Ascending aorta (tissue), 2 donors: ENCODE results near the gene SMTN. TPM values are rescaled to one million over a fixed set of nuclear protein-coding genes. Genes with fewer than 3 reads are reported as not detected.

Experiments used
- DNase-seq, 2 donors: peaks; one replicate each; pipeline ENCODE4 v3.0.0-alpha.2; 2019; ENCODE audit warnings: low spot score in 2 of 2
- H3K27ac ChIP-seq, 2 donors: fragments of 200-600 bp; sonication (generic); one replicate each; pipeline ENCODE4 v1.5.1; 2016 to 2017; ENCODE audit warnings: mild to moderate bottlenecking in 1 of 2
- H3K27me3 ChIP-seq: fragments of 200-600 bp; sonication (generic); one replicate; pipeline ENCODE4 v1.5.1; 2017
- H3K36me3 ChIP-seq, 2 donors: fragments of 200-600 bp; sonication (generic); one replicate each; pipeline ENCODE4 v1.5.1; 2016
- H3K4me1 ChIP-seq, 2 donors: fragments of 200-600 bp; sonication (generic); one replicate each; pipeline ENCODE4 v1.5.1; 2016 to 2017; ENCODE audit warnings: mild to moderate bottlenecking in 1 of 2
- H3K4me3 ChIP-seq, 2 donors: fragments of 200-600 bp; sonication (generic); one replicate each; pipeline ENCODE4 v1.5.1; 2016 to 2017; ENCODE audit warnings: mild to moderate bottlenecking in 1 of 2
- H3K9me3 ChIP-seq, 2 donors: fragments of 200-600 bp; sonication (generic); one replicate each; pipeline ENCODE4 v1.5.1; 2016
- CTCF ChIP-seq, 3 experiments: fragments of 200-600 bp in 2 of 3; fragments of 450-650 bp in 1 of 3; sonication (generic) in 2 of 3; IDR thresholded peaks; one replicate each; pipeline ENCODE4 v1.5.1; 2016 to 2019; ENCODE audit warnings: antibody characterized with exemption in 3 of 3, mild to moderate bottlenecking in 1 of 3, moderate library complexity in 1 of 3
- intact Hi-C: fragments of 100-400 bp; cut with DNase I; formaldehyde crosslinking; loops from one replicate; pipeline ENCODE4 v1.15.1; 2023
- total RNA-seq: library from RNA; depleted of rRNA; stranded (reverse); fragments of >200 nt; gene quantifications from one replicate; pipeline ENCODE4 v1.1.0, GENCODE V29; 2016

The SMTN gene
- total RNA-seq, 1 donor from 2014 or later: 671 TPM

DNA sequence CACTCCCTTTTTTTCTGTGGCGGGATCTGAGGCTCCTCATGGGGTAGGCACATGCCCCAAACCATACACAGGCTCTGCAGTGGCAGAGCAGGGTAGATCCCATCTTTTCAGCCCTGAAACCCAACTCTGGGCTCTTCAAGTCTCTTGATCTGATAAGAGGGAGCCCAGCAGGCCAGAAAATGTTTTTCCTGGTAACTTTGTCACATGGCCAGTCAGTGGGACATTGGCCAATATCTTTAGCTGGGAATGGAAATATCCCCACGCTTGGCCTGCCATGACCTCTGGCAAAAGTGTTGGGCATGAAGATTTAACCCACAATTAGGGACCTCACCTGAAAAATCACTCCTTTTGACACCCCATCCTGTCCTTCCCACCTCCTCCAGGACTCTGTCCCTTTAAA, 49.8 kb downstream of the SMTN start:
- intact Hi-C loops: no loop called here
- DNase-seq: no peak
- H3K36me3 ChIP-seq: no peaks in the 10 kb centered on the region
- no peaks in the 10 kb centered on the region for H3K27me3 ChIP-seq
- H3K4me1 ChIP-seq: no peaks in the 10 kb centered on the region
- H3K4me3 ChIP-seq: no peak overlapping the region
- no peak for TF ChIP-seq CTCF (IDR thresholded peaks at IDR 0.05)
- no peak overlapping the region for H3K27ac ChIP-seq
- H3K9me3 ChIP-seq: no peaks in the 10 kb centered on the region

GRCh38 chr22:31133911-31134310, 52.8 kb downstream of the SMTN start:
- Histone ChIP-seq H3K27me3 (no peaks in the 10 kb centered on the region), H3K4me1 (no peaks in the 10 kb centered on the region), H3K9me3 (no peaks in the 10 kb centered on the region), H3K27ac (no peak overlapping the region), H3K4me3 (no peak overlapping the region), H3K36me3 (no peaks in the 10 kb centered on the region)
- intact Hi-C loops: no loop called here
- no peak for TF ChIP-seq CTCF (IDR thresholded peaks at IDR 0.05)
- DNase-seq: no peak

GRCh38 chr22:31134688-31135087, 53.6 kb downstream of the SMTN start:
- H3K27me3 ChIP-seq: no peaks in the 10 kb centered on the region
- TF ChIP-seq CTCF (IDR thresholded peaks at IDR 0.05): no peak
- H3K4me3 ChIP-seq: no peak overlapping the region
- no peak for DNase-seq
- no peaks in the 10 kb centered on the region for H3K9me3 ChIP-seq
- H3K4me1 ChIP-seq: no peaks in the 10 kb centered on the region
- H3K36me3 ChIP-seq: no peaks in the 10 kb centered on the region
- intact Hi-C loops: no loop called here
- no peak overlapping the region for H3K27ac ChIP-seq

DNA sequence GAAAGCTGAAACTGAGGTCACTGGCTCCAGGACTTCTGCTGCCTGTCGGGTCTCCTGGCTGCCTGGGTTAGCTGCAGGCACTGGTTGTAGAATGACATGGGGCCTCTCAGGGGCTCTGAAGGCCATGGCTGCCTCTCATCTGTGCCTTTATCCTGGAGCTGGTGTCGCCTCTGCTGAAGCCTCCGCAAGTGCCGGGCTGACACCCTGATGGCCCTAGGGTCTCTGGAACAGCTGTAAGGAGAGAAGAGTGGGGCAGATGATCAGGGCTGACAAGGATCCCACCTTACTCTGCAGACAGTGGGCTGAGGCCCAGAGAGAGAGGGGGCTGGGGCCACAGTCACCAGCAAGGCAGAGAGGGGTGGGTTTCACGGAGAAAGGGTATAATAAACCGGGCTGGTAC, 54.6 kb downstream of the SMTN start:
- Histone ChIP-seq H3K27me3 (no peaks in the 10 kb centered on the region), H3K36me3 (no peaks in the 10 kb centered on the region), H3K27ac (no peak overlapping the region), H3K9me3 (no peaks in the 10 kb centered on the region), H3K4me3 (no peak overlapping the region), H3K4me1 (peaks cover 0 to 5% of the 10 kb centered on the region in 2 donors)
- TF ChIP-seq CTCF (IDR thresholded peaks at IDR 0.05): no peak
- no peak for DNase-seq
- intact Hi-C loops: no loop called here

- no peak for TF ChIP-seq CTCF (IDR thresholded peaks at IDR 0.05)
- DNase-seq: no peak
- Histone ChIP-seq H3K9me3 (no peaks in the 10 kb centered on the region), H3K4me1 (peaks cover 0 to 6% of the 10 kb centered on the region in 2 donors), H3K36me3 (no peaks in the 10 kb centered on the region), H3K27me3 (no peaks in the 10 kb centered on the region), H3K4me3 (no peak overlapping the region), H3K27ac (no peak overlapping the region)
- intact Hi-C loops: no loop called here
Measured at GRCh38 chr22:31136155-31136554, 55.0 kb downstream of the SMTN start.

DNA sequence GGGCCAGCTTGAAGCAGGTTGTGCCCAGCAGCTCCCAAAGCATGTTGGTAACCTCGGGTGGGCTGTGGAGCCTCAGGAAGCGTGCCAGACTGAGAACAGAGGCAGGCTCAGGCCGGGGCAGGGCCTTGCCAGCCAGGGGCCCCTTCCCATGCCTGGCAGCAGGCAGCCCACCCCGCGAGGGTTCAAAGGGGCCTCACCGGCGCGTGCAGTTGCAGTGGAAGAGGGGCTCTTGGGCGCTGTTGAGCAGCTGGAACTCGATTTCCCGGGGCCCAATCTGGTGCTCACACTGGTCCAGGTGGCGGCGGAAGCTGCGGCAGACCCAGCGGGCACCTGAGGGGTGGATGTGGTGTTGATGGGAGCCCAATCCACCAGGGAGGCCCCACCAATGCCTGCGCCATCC, 55.6 kb downstream of the SMTN start:
- no peak overlapping the region for H3K27ac ChIP-seq
- intact Hi-C loops: no loop called here
- no peaks in the 10 kb centered on the region for H3K36me3 ChIP-seq
- peaks cover 0 to 6% of the 10 kb centered on the region in 2 donors for H3K4me1 ChIP-seq
- no peaks in the 10 kb centered on the region for H3K27me3 ChIP-seq
- H3K9me3 ChIP-seq: no peaks in the 10 kb centered on the region
- DNase-seq: no peak
- no peak overlapping the region for H3K4me3 ChIP-seq
- no peak for TF ChIP-seq CTCF (IDR thresholded peaks at IDR 0.05)
